Transverse colon (tissue), 4 donors: Measurements from ENCODE around the gene MFSD12. TPM values are rescaled to one million over a fixed set of nuclear protein-coding genes. Genes with fewer than 3 reads are reported as not detected.

Experiments used
- DNase-seq: peaks from one replicate; pipeline ENCODE4 v3.0.0-alpha.2; 2019
- H3K27ac ChIP-seq, 4 donors: fragments of 200-600 bp; sonication (generic); 2 replicates each; pipeline ENCODE4 v1.5.1; 2016 to 2018; ENCODE audit warnings: inconsistent platforms in 4 of 4
- H3K27me3 ChIP-seq: fragments of 200-600 bp; sonication (generic); 2 replicates; pipeline ENCODE4 v1.5.1; 2017; ENCODE audit warnings: inconsistent platforms
- H3K36me3 ChIP-seq, 4 donors: fragments of 200-600 bp; sonication (generic); 2 replicates each; pipeline ENCODE4 v1.5.1; 2017 to 2019; ENCODE audit warnings: inconsistent platforms in 4 of 4
- H3K4me1 ChIP-seq, 4 donors: fragments of 200-600 bp; sonication (generic); 2 replicates each; pipeline ENCODE4 v1.5.1; 2017 to 2020; ENCODE audit warnings: inconsistent platforms in 4 of 4
- H3K4me3 ChIP-seq, 4 donors: fragments of 200-600 bp; sonication (generic); 1 replicate in 1 of 4; 2 replicates in 3 of 4; pipeline versions ENCODE4 v1.5.1 to v1.6.1; 2017 to 2019; ENCODE audit warnings: inconsistent platforms in 4 of 4
- H3K9me3 ChIP-seq, 2 donors: fragments of 200-600 bp; sonication (generic); 2 replicates each; pipeline ENCODE4 v1.5.1; 2017 to 2019; ENCODE audit warnings: inconsistent platforms in 2 of 2
- CTCF ChIP-seq, 5 experiments: fragments of 200-600 bp in 3 of 5; fragments of 450-650 bp in 2 of 5; sonication (generic) in 3 of 5; IDR thresholded peaks; 1 replicate in 2 of 5; 2 replicates in 3 of 5; pipeline ENCODE4 v1.5.1; 2016 to 2017; ENCODE audit warnings: antibody characterized with exemption in 5 of 5, inconsistent platforms in 3 of 5, mild to moderate bottlenecking in 2 of 5, moderate library complexity in 1 of 5
- EP300 ChIP-seq: sonication (generic); formaldehyde crosslinking; IDR thresholded peaks from one replicate; pipeline ENCODE4 v1.6.1; 2017; ENCODE audit warnings: antibody characterized with exemption, low read depth
- POLR2A ChIP-seq: fragments of 450-650 bp; IDR thresholded peaks from one replicate; pipeline ENCODE4 v1.6.1; 2016; ENCODE audit warnings: antibody characterized with exemption, mild to moderate bottlenecking, moderate library complexity
- POLR2AphosphoS5 ChIP-seq, 3 donors: sonication (generic); formaldehyde crosslinking; IDR thresholded peaks; one replicate each; pipeline ENCODE4 v1.6.1; 2016; ENCODE audit warnings: antibody characterized with exemption in 3 of 3
- WGBS, 2 donors: methylation state at CpG; one replicate each; pipeline ENCODE4 v1.1.5; 2018; ENCODE audit warnings: low coverage in 1 of 2; 5-methylcytosine and 5-hydroxymethylcytosine counted together
- in situ Hi-C, 4 donors: fragments of 200-750 bp; cut with MboI; loops; one replicate each; pipeline versions ENCODE4 v1.15.0 to v1.15.1; 2017; ENCODE audit warnings: low sequenced_read_pairs in 3 of 4, low pct_ligation_motif_present in 1 of 4, low pct_unique_long_range_greater_than_20kb in 1 of 4
- intact Hi-C: fragments of 100-400 bp; cut with DNase I; formaldehyde crosslinking; loops from one replicate; pipeline ENCODE4 v1.15.1; 2023; ENCODE audit warnings: low total_unique reads
- total RNA-seq, 4 donors: library from RNA; depleted of rRNA; stranded (reverse); fragments of >200 nt; gene quantifications; one replicate each; pipeline ENCODE4 v1.1.0, GENCODE V29; 2016

MFSD12 gene
- total RNA-seq, 4 donors from 2014 or later = 35.2 to 214 (median 49.2) TPM

- no peak for TF ChIP-seq POLR2A
- TF ChIP-seq CTCF (IDR thresholded peaks at IDR 0.05) = no peak
- no peak for TF ChIP-seq EP300
- no peak for TF ChIP-seq POLR2AphosphoS5 (IDR thresholded peaks at IDR 0.05)
- Histone ChIP-seq H3K27me3 (peaks cover 11% of the 10 kb centered on the region), H3K4me1 (peaks cover 0 to under 1% (median 0%) of the 10 kb centered on the region in 4 donors), H3K9me3 (no peaks in the 10 kb centered on the region), H3K36me3 (no peaks in the 10 kb centered on the region), H3K4me3 (no peak overlapping the region), H3K27ac (no peak overlapping the region)
- no peak for DNase-seq
- intact Hi-C loops = no loop called here
- in situ Hi-C loops = no loop called here
- 83% methylated on average over 8 of the region's 9 CpGs; no CpG with 5 or more reads in 1 of the 2 donors for WGBS, 2 donors
These were observed 34.7 kb upstream of the MFSD12 start for GRCh38 chr19:3591876-3592613.

GRCh38 chr19:3590991-3591659 is 33.7 kb upstream of the MFSD12 start:
- no peak overlapping the region for H3K4me3 ChIP-seq
- TF ChIP-seq EP300 = no peak
- no peak for TF ChIP-seq POLR2A
- no peak for TF ChIP-seq CTCF (IDR thresholded peaks at IDR 0.05)
- no peak for TF ChIP-seq POLR2AphosphoS5 (IDR thresholded peaks at IDR 0.05)
- peaks cover 0 to 9% (median under 1%) of the 10 kb centered on the region in 4 donors for H3K4me1 ChIP-seq
- no peaks in the 10 kb centered on the region for H3K36me3 ChIP-seq
- intact Hi-C loops = no loop called here
- 87% methylated on average over 7 of the region's 8 CpGs; no CpG with 5 or more reads in 1 of the 2 donors for WGBS, 2 donors
- DNase-seq = no peak
- H3K9me3 ChIP-seq = no peaks in the 10 kb centered on the region
- no peak overlapping the region for H3K27ac ChIP-seq
- peaks cover 18% of the 10 kb centered on the region for H3K27me3 ChIP-seq
- in situ Hi-C loops = no loop called here

GRCh38 chr19:3589949-3590348 is 32.6 kb upstream of the MFSD12 start:
- intact Hi-C loops (no loop called here), in situ Hi-C loops (no loop called here)
- H3K27me3 ChIP-seq = peaks cover 30% of the 10 kb centered on the region
- 94 to 100% methylated on average over 3 to 20 of the region's 22 CpGs for WGBS, 2 donors
- no peak overlapping the region for H3K4me3 ChIP-seq
- no peaks in the 10 kb centered on the region for H3K36me3 ChIP-seq
- no peak overlapping the region for H3K27ac ChIP-seq
- H3K4me1 ChIP-seq = peaks cover 3 to 17% (median 8%) of the 10 kb centered on the region in 4 donors
- H3K9me3 ChIP-seq = no peaks in the 10 kb centered on the region
- TF ChIP-seq POLR2A = no peak
- no peak for TF ChIP-seq EP300
- TF ChIP-seq CTCF (IDR thresholded peaks at IDR 0.05) = no peak
- no peak for TF ChIP-seq POLR2AphosphoS5 (IDR thresholded peaks at IDR 0.05)
- DNase-seq = no peak

- DNase-seq = no peak
- 83 to 93% methylated on average over 4 to 11 of the region's 11 CpGs for WGBS, 2 donors
- Histone ChIP-seq H3K4me3 (no peak overlapping the region), H3K4me1 (peaks cover 3 to 17% (median 8%) of the 10 kb centered on the region in 4 donors), H3K9me3 (no peaks in the 10 kb centered on the region), H3K36me3 (no peaks in the 10 kb centered on the region), H3K27me3 (peaks cover 32% of the 10 kb centered on the region), H3K27ac (no peak overlapping the region)
- TF ChIP-seq POLR2A (no peak), POLR2AphosphoS5 (IDR thresholded peaks at IDR 0.05) (no peak), CTCF (IDR thresholded peaks at IDR 0.05) (no peak), EP300 (no peak)
- intact Hi-C loops = no loop called here
- in situ Hi-C loops = no loop called here
These were observed 32.1 kb upstream of the MFSD12 start for GRCh38 chr19:3589439-3589838.
